Astrocyte of the spinal cord (primary cell): ENCODE results near the gene TOB1.

ENCODE experiments used
- DNase-seq: peaks from one replicate; pipeline ENCODE4 v3.0.0; 2011; ENCODE audit warnings: low read depth, low spot score
- H3K4me3 ChIP-seq: 2 replicates; pipeline ENCODE4 v1.5.1; 2011; ENCODE audit warnings: low read depth, mild to moderate bottlenecking, low read length, moderate library complexity
- CTCF ChIP-seq: IDR thresholded peaks from 2 replicates; pipeline ENCODE4 v1.5.1; 2012; ENCODE audit warnings: low read depth, mild to moderate bottlenecking, low read length, inconsistent platforms
- in situ Hi-C: cut with HindIII; loops from 2 replicates; pipeline ENCODE4 v1.10.0; 2017; ENCODE audit warnings: low sequenced_read_pairs

Gene TOB1

GRCh38 chr17:50837286-50837979, 28.7 kb downstream of the TOB1 start:
- in situ Hi-C loops: no loop called here
- no peak for TF ChIP-seq CTCF
- H3K4me3 ChIP-seq: no peak overlapping the region
- DNase-seq: no peak

- H3K4me3 ChIP-seq: no peak overlapping the region
- in situ Hi-C loops: no loop called here
- no peak for DNase-seq
- no peak for TF ChIP-seq CTCF
Observed at GRCh38 chr17:50836826-50837225, 29.3 kb downstream of the TOB1 start.

- in situ Hi-C loops: no loop called here
- peak within 1 kb of the TSS; percentile 5 for H3K4me3 ChIP-seq
- TF ChIP-seq CTCF: no peak
- no peak for DNase-seq
Observed at GRCh38 chr17:50835301-50836234, 30.6 kb downstream of the TOB1 start, which contains the start of gene WFIKKN2. Gene WFIKKN2 (plus strand): TSS chr17:50835586. CDS start chr17:50835938, 352 bp downstream.

- peak; percentile 44 for DNase-seq
- in situ Hi-C loops: no loop called here
- H3K4me3 ChIP-seq: peak overlapping the region; percentile 5
- no peak for TF ChIP-seq CTCF
Observed at GRCh38 chr17:50834429-50835300, 31.5 kb downstream of the TOB1 start.

- in situ Hi-C loops: no loop called here
- DNase-seq: no peak
- no peak overlapping the region for H3K4me3 ChIP-seq
- TF ChIP-seq CTCF: no peak
Observed at GRCh38 chr17:50833510-50834428, 32.4 kb downstream of the TOB1 start.
